CD4-positive, alpha-beta T cell treated with Interleukin-6 at 100 ng/mL for 8 hours (primary cell): ENCODE data around the gene PLK3.
"Not testable (repeated sequence)": the region's sequence is repeated elsewhere in the genome, so short reads cannot be mapped to it uniquely, and the experiment has no call there.

ENCODE experiments used
- DNase-seq: peaks from one replicate; pipeline ENCODE4 v3.0.0-alpha.2; 2020; ENCODE audit warnings: mixed read lengths, low spot score

The PLK3 gene

DNA sequence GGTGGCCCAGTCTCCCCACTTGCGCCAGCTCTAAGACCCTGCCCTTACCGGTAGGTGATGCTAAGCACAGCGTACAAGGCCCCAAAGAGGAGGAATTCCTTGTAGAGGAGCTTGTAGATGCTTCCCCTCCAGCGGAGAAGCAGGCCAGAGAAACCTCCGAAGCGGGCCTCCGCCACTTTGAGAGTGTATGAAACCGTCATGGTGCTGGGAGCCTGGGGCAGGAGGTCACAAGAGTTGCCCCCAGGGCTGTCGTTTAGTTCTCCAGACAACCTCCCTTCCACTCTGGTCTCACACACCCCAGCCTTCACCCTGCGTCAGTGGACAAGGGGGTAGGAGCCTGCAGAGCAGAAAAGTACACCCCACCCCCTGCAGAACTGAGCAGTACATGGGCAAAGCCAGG is 12.7 kb upstream of the PLK3 start:
- DNase-seq, result no peak

DNA sequence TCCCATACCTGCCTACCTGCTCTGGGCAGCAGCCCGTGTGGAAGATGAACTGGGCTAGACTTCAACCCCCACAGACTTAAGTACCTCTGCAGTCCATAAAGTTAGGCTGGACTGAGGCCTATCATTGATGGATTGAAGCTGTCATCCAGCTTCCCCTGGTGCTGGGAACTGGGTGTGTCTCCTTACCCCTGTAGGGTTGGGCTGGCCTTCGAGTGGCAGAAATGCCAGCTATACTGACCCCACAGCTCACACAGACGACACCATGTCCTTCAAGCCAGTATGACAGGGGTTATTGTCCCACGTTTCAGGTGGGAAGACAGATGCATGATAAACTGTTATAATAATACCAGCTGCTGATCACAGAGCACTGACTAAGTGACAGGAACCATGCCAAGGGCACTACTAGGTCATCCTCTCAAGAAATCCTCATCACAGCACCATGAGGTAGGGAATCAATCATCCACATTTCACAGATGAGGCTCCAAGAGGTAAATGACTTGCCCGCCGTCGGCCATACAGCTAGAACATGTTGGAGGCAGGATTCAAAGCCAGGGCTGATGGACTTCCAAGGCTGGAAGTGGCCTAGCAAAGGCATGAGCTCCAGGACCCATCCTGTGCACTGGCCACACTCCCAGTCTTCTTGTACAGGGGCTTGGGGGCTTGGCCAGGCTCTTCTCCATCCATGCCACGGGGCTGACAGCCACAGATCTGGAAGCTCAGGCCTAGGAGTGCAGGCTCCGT is 11.9 kb upstream of the PLK3 start, which contains the start of gene BEST4:
BEST4 (minus strand) TSS at position 51 of the 741 bp plus-strand sequence. CDS start 465 bp downstream, outside the sequence.
- DNase-seq, result no peak

DNA sequence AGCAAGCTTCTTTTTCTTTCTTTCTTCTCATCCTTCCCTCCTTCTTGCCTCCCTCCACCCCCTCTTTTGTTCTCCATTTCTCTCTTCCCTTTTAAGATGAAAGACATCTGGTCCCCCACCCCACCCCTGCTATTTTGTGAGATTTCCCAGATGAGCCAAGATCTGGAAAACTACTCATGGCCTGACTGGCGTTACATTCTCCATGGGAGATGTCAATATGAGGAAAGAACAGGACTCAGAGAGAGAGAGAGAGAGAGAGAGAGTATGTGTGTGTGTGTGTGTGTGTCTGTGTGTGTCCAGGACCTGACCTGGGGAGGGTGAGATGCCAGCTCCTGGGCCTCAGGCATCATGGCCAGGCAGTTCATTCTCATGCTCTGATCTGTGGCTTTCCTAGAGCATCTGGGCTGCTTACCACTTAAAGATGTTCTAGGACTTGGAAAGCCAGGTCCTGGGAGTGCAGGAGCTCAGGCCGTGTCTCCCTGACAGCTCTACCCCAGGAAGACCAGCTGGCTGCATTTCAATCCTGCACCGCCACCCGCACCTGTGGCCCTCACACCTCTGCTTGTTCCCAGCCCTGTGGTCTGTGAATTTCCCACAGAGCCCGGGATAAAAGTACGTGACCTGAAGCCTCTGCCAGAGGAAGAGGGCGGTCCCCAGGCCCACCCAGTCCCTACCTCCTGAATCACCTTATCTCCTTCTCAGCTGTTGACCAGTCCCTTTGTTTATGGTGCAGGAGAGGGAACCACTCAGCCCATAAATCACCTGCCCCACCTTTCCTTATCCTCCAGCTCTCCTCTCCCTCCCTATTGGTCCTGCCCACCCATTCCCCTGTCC is 9.0 kb upstream of the PLK3 start:
- no peak for DNase-seq

DNA sequence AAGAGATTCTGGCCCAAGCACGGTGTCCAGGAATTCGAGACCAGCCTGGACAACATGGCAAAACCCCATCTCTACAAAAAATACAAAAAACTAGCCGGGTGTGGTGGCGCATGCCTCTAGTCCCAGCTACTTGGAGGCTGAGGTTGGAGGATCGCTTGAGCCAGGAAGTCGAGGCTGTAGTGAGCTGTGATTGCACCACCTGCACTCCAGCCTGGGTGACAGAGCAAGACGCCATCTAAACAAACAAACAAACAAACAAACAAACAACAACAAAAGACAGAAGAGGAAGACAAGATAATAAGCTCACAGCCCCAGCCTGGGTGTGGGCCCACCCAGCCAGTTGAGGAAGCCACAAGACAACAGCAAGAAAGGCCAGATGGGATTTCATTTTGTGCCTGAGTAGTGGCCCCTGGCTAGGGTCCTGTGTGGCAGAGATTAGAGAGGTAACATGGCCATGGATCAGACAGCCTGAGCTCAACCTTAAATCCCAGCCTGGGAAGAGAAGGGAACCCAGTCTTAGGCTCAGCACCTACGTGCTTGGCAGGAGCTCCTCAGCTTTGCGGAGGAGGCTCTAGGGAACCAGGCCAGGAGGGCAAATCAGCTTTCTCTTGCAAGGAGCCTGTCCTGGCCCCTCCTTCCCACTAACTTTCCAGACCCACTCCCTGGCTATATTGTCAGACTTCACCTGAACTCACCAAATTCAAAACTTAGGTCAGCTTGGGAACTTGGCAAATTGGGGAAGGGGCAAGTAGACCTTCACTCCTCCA is 7.3 kb upstream of the PLK3 start:
- no peak for DNase-seq

DNA sequence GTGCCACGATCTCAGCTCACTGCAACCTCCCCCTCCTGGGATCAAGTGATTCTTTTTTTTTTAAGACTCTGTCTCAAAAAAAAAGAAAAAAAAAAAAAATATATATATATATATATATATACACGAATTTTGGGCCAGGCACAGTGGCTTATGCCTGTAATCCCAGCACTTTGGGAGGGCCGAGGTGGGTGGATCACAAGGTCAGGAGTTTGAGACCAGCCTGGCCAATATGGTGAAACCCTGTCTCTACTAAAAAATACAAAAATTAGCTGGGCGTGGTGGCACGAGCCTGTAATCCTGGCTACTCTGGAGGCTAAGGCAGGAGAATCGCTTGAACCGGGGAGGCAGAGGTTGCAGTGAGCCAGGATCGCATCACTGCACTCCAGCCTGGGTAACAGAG is 2.3 kb upstream of the PLK3 start:
- not testable (repeated sequence) for DNase-seq

DNA sequence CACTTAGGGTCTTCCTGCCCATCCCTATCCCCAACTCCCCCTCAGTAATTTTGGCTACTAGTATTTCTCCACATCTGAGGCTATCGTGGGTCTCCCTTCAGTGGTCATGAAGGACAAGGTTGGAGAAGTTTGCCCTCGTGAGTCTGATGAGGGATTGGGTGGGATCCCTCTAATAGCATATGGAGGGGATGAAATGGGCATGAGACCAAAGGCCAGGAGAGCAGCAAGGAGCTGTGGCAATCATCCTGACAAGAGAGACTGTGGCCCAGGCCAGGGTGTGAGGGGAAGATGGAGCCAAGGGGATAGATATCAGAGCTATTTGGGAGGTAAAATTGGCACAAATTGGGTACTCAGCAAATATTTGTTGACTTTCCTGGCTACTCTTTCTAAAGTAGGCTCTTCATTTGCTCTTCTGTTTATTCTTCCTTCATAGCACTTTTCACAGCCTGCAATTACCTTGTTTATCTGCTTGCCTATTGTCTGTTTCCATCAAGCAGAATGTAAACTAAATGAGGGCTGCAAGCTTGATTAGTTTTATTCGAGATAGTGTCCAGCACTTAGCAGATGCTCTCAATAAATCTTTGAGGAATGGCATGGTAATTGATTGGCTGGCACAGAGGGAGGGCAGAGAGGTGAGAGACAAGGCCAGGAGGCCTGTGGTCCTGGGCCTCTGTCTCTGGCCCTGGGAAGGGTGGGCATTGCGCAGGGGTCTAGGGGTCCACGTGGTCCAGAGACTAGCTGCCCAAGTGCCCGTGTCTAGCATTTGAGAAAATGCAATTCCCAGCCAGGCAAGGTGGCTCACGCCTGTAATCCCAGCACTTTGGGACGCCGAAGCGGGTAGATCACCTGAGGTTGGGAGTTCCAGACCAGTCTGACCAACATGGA is 1.5 kb upstream of the PLK3 start:
- DNase-seq, result no peak

DNA sequence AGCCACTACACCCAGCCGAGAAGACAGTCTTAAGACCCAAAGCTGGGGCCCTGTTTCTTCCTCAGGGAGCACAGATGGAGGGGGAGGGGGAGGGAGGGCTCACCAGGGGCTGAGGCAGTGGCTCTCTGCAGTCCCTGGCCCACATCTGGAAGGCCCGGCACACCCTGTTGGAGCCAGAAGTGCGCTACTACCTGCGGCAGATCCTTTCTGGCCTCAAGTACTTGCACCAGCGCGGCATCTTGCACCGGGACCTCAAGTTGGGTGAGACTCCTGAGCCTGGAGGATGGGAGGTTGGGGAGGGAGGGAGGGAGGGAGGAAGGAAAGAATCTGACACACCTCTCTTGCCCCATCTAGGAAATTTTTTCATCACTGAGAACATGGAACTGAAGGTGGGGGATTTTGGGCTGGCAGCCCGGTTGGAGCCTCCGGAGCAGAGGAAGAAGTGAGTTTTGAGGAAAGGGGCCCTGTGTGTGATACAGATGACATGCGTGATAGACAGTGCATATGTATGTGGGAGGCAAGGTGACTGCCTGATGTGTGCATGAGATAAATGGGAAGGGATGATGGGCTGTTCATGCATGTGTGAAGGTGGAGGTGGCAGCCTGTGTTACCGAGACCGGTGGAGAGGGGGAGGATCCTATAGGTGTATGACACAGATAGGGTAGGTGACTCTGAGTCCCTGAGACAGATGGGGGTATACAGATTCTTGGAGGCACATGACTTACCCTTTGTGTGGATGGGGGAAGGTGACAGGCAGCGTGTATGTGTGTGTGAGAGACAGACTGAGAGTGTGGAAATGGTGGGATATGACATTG is 1.5 kb downstream of the PLK3 start:
- peak; percentile 27 for DNase-seq

DNA sequence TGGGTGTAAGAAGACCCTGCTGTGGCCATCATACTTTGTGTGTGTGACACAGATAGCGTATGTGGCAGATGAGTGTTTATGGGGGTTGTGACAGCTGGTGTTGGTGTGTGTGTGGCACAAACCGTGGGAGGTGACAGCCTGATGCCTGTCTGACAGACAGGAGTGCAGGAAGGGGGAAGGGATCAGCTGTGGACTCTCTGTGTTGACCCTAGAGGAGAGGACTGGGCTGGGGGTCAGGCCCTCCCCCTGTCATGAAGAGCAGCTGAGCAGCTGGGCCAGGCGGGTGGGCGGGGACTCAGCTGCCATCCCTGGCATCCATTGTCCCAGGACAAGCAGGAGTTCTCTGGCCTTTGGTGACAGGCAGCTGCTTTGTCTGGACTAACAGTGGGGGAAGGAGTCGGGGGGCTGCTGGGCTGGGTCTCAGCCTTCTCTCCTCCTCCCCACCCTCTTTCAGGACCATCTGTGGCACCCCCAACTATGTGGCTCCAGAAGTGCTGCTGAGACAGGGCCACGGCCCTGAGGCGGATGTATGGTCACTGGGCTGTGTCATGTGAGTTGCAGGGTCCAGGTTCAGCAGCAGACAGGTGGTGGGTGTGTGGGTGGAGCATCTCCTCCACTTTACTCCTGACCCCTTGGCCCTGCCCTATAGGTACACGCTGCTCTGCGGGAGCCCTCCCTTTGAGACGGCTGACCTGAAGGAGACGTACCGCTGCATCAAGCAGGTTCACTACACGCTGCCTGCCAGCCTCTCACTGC is 2.3 kb downstream of the PLK3 start:
- no peak for DNase-seq

DNA sequence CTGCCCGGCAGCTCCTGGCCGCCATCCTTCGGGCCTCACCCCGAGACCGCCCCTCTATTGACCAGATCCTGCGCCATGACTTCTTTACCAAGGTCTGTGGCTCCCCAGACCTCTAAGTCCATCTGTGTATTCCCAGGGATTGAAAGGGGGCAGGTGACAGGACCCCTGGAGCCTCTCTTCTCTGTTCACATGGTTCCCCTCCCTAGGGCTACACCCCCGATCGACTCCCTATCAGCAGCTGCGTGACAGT is 2.8 kb downstream of the PLK3 start:
- DNase-seq, result no peak

DNA sequence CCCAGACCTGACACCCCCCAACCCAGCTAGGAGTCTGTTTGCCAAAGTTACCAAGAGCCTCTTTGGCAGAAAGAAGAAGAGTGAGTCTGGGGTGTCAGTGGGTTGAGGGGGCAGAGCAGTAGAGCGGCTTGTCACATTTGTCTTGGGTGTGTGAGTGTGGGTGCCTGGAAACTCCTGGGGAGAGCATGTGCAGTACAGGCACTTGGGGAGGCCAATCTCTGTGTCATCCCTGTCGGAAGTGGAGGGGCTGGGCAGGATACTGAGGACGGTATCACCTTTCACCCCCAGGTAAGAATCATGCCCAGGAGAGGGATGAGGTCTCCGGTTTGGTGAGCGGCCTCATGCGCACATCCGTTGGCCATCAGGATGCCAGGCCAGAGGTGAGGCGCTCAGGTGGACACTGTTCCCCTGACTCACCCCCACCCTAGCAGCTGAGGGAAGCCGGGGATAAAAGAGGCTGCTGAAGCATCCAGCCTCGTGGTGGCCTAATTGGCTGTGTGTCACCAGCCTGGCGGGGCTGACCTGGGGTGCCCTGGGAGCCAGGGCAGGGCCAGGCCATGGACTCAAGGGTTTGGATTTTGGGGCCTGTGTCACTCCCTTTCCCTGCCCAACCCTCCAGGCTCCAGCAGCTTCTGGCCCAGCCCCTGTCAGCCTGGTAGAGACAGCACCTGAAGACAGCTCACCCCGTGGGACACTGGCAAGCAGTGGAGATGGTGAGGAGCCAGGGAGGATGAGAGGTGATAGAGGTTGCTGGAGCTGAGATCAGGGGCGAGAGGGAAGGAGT is 3.3 kb downstream of the PLK3 start:
- DNase-seq, result no peak

DNA sequence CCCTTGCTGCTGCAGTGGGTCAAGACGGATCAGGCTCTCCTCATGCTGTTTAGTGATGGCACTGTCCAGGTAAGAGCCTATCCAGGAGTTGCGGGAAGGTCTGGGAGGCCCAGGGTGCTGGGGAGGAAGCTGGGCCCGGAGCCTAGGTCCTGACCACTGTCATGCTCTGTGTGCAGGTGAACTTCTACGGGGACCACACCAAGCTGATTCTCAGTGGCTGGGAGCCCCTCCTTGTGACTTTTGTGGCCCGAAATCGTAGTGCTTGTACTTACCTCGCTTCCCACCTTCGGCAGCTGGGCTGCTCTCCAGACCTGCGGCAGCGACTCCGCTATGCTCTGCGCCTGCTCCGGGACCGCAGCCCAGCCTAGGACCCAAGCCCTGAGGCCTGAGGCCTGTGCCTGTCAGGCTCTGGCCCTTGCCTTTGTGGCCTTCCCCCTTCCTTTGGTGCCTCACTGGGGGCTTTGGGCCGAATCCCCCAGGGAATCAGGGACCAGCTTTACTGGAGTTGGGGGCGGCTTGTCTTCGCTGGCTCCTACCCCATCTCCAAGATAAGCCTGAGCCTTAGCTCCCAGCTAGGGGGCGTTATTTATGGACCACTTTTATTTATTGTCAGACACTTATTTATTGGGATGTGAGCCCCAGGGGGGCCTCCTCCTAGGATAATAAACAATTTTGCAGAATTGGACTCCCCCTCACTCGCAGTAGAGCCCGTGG is 5.3 kb downstream of the PLK3 start:
- DNase-seq, result no peak

DNA sequence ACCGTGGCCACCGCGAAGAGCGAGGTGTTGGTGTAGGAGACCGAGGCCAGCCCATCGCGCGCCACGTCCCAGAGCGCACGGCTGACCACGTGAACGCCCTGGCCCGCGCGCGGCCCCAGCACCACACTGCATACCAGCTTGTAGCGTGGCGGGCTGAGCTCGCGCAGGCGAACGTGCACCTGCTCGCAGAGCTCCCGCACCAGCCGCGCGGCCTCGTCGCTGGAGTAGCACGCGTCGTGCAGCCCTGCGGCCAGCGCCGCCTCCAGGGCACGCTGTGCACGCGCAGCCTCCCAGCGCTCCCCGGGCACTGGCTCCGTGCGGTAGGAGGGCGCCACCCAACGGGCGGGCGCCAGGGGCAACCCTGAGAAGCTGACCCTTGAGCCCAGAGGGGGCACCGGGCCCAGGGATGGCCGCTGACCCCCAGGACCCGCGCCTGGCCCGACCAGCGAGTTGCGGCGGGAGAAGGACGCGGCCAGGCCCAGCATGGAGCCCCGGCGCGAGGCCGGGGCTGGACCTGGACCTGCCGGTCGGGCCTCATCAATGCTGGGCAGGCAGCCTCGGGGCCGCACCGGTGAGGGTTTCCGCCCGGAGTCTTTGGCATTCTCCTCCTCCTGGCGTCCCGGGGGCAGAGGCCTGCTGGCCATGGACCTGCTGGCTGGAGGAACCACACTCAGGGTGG is 6.0 kb downstream of the PLK3 start:
- DNase-seq, result no peak

DNA sequence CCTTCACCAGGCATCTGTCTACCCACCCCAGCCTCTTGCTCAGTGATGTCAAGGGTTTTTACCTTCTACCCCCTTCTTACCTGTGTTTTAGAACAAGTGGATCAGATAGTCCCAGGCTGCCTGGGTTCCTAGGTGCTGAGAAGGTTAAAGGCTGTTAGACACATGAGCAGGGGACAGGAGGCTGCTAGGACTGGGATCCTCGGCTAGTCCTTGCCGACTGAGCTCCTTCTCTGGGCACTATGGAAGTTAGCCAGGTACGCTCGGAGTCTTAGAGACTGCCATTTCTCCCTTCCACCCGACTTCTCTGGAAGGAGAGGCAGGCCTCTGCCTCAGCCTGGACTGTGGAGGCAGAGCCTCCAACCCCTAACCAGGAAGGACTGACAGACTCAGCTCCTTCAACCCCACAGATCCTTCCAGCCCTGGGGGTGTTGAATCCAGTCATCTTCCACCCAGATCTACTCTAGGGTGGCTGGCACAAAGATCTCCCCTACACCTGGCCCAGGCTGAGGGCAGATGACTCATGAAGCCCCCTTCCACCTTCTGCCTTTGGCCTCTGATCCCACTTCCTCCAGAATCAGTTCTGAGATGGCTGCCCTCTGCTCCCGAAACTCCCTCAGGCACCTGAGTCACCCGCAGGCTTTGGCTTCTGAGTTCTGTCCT is 6.7 kb downstream of the PLK3 start, which contains the start of gene DYNLT4:
DYNLT4 (minus strand) TSS at position 648 of the 660 bp plus-strand sequence. CDS start 683 bp downstream, outside the sequence.
- no peak for DNase-seq

DNA sequence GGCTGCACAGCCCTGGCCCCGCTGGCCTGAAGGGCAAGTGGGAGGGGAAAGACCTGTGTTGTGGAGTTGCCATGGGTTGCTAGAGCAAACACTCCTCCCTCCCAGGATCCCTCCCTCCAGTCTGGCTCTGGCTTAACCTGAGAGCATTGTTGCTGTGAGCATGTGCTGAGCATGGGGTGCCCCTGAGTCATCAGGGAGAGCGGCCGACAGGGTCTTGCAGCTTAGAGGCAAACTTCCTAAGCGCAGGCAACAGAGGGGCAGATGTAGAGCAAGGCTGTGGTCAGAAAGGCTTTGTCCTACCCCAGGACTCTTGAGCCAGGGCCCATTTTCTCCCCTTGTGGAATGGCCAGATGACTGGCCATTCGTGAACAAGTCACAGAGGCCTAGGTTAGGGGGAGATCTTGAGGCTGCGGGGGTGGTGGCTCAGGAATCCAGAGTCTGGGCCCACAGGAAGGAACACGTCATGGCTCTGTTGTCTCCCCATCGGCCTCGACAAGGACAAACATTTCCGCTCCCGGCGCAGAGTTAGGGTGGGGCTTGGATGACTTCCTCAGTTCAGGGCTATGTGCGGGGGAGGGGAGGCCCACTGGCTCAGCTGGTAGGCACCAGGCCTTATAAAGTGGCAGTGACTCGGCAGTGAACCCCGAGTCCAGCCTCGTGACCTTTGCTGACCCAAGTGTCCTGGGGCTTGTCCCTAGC is 7.3 kb downstream of the PLK3 start:
- peak; percentile 92 for DNase-seq

DNA sequence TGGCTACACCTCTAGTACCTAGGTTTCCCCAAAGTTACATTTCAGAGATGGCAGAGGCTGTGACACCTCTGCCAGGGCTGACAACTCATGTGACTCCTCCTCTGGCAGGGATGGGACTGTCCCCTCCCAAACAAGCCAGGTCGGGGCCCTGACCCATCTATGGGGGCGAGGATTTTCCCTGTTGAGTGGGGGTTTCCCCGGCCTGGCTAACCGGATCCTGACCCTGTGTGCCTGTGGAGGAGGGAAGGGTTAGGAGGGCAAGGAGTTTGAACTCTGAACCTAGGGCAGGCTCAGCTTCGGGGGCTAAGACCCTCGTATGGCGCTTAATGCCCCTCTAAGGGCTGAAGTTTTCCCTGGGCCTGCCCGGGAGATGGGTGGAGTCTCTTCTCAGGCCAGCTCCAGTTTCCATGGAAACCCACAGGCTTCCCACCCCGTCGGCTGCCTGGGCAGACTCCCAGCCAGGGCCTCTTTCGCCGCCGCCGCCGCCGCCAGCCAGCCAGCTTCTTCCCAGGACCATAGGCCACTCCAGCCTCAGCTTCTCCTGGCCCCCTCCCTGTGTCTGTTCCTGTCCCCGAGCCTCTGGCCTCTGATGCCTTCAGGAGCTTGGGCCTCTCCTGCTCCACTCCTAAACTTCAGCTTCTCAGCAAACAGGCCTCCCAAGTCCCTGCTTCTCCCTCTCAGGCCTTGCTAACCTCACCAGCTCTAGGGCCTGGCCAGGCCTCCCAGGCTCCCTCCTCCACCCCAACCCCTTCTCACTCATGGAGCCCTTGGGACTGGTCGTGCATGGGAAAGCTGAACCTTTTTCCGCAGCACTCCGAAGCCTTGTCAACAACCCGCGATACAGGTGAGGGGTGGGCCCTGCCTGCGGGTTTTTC is 8.1 kb downstream of the PLK3 start, which contains the start of gene BTBD19:
BTBD19 (plus strand) TSS at position 461 of the 875 bp plus-strand sequence; CDS start at position 759, 298 bp downstream.
- DNase-seq, result no peak
